IPS-NIHi7 (cell line): ENCODE measurements around the gene NKAIN2.
"Not testable (repeated sequence)": the region's sequence is repeated elsewhere in the genome, so short reads cannot be mapped to it uniquely, and the experiment has no call there.

ENCODE experiments used
- DNase-seq: peaks from one replicate; pipeline ENCODE4 v3.0.0; 2012; ENCODE audit warnings: mixed read lengths; ENCODE audit errors: extremely low spot score

The NKAIN2 gene

GRCh38 chr6:124677874-124678273 lies 874.2 kb downstream of the NKAIN2 start:
- DNase-seq = no peak

GRCh38 chr6:124679387-124679786 lies 875.7 kb downstream of the NKAIN2 start:
- no peak for DNase-seq

GRCh38 chr6:124682751-124683150 lies 879.1 kb downstream of the NKAIN2 start:
- no peak for DNase-seq

- DNase-seq = peak; percentile 16
These were observed 879.8 kb downstream of the NKAIN2 start for GRCh38 chr6:124683507-124683906.

GRCh38 chr6:124684621-124685020 lies 881.0 kb downstream of the NKAIN2 start:
- DNase-seq = no peak

GRCh38 chr6:124688369-124688768 lies 884.7 kb downstream of the NKAIN2 start:
- no peak for DNase-seq

GRCh38 chr6:124694139-124694705 lies 890.6 kb downstream of the NKAIN2 start:
- no peak for DNase-seq

GRCh38 chr6:124699038-124699437 lies 895.4 kb downstream of the NKAIN2 start:
- peak; percentile 16 for DNase-seq

GRCh38 chr6:124703541-124703940 lies 899.9 kb downstream of the NKAIN2 start:
- DNase-seq = no peak

GRCh38 chr6:124712532-124712931 lies 908.9 kb downstream of the NKAIN2 start:
- DNase-seq = not testable (repeated sequence)

- DNase-seq = no peak
These were observed 911.1 kb downstream of the NKAIN2 start for GRCh38 chr6:124714728-124715127.

- DNase-seq = no peak
These were observed 916.2 kb downstream of the NKAIN2 start for GRCh38 chr6:124719913-124720312.

- DNase-seq = no peak
These were observed 917.7 kb downstream of the NKAIN2 start for GRCh38 chr6:124721331-124721730.

- DNase-seq = no peak
These were observed 918.6 kb downstream of the NKAIN2 start for GRCh38 chr6:124722141-124722878.

- no peak for DNase-seq
These were observed 920.0 kb downstream of the NKAIN2 start for GRCh38 chr6:124723671-124724070.

- not testable (repeated sequence) for DNase-seq
These were observed 934.1 kb downstream of the NKAIN2 start for GRCh38 chr6:124737804-124738203.

GRCh38 chr6:124738482-124738881 lies 934.8 kb downstream of the NKAIN2 start:
- DNase-seq = no peak

GRCh38 chr6:124741341-124741740 lies 937.7 kb downstream of the NKAIN2 start:
- DNase-seq = no peak

GRCh38 chr6:124742971-124743370 lies 939.3 kb downstream of the NKAIN2 start:
- DNase-seq = no peak

GRCh38 chr6:124743420-124743819 lies 939.8 kb downstream of the NKAIN2 start:
- no peak for DNase-seq

GRCh38 chr6:124747349-124747748 lies 943.7 kb downstream of the NKAIN2 start:
- DNase-seq = no peak

- DNase-seq = no peak
These were observed 945.1 kb downstream of the NKAIN2 start for GRCh38 chr6:124748778-124749177.

GRCh38 chr6:124753001-124753400 lies 949.3 kb downstream of the NKAIN2 start:
- DNase-seq = no peak
